Tibial artery (tissue), 4 donors: Measurements from ENCODE around the gene ECHS1.

Experiments
- DNase-seq, 2 donors: peaks; one replicate each; pipeline ENCODE4 v3.0.0-alpha.2; 2019
- H3K27ac ChIP-seq, 2 donors: fragments of 200-600 bp; sonication (generic) in 1 of 2; 1 replicate in 1 of 2; 2 replicates in 1 of 2; pipeline ENCODE4 v1.5.1; 2018 to 2019; ENCODE audit warnings: mild to moderate bottlenecking in 1 of 2
- H3K27me3 ChIP-seq, 2 donors: fragments of 200-600 bp; sonication (generic) in 1 of 2; one replicate each; pipeline versions ENCODE4 v1.5.1 to v1.6.0; 2016 to 2019
- H3K36me3 ChIP-seq, 3 donors: fragments of 200-600 bp; sonication (generic) in 2 of 3; one replicate each; pipeline ENCODE4 v1.5.1; 2016 to 2019; ENCODE audit warnings: mild to moderate bottlenecking in 2 of 3
- H3K4me1 ChIP-seq, 4 donors: fragments of 200-600 bp; sonication (generic) in 2 of 4; 1 replicate in 3 of 4; 2 replicates in 1 of 4; pipeline ENCODE4 v1.5.1; 2016 to 2019
- H3K4me3 ChIP-seq, 2 donors: fragments of 200-600 bp; sonication (generic) in 1 of 2; 1 replicate in 1 of 2; 2 replicates in 1 of 2; pipeline ENCODE4 v1.5.1; 2018 to 2019; ENCODE audit warnings: mild to moderate bottlenecking in 2 of 2
- H3K9me3 ChIP-seq, 3 donors: fragments of 200-600 bp; sonication (generic) in 1 of 3; one replicate each; pipeline ENCODE4 v1.5.1; 2016 to 2019
- CTCF ChIP-seq, 2 experiments: fragments of 200-600 bp in 1 of 2; fragments of 450-650 bp in 1 of 2; IDR thresholded peaks; one replicate each; pipeline ENCODE4 v1.5.1; 2017 to 2019; ENCODE audit warnings: antibody characterized with exemption in 2 of 2, mild to moderate bottlenecking in 1 of 2, moderate library complexity in 1 of 2
- intact Hi-C: fragments of 100-400 bp; cut with DNase I; formaldehyde crosslinking; loops from one replicate; pipeline ENCODE4 v1.15.0; 2023; ENCODE audit warnings: low total_unique reads

Gene ECHS1

GRCh38 chr10:133315847-133316246 is 57.3 kb downstream of the ECHS1 start:
- H3K27ac ChIP-seq: no peak overlapping the region
- peaks cover 0 to 9% (median 5%) of the 10 kb centered on the region in 4 donors for H3K4me1 ChIP-seq
- H3K9me3 ChIP-seq: no peaks in the 10 kb centered on the region
- TF ChIP-seq CTCF (IDR thresholded peaks at IDR 0.05): no peak
- DNase-seq: no peak
- intact Hi-C loops: no loop called here
- H3K36me3 ChIP-seq: peaks cover 5 to 24% (median 9%) of the 10 kb centered on the region in 3 donors
- peaks cover 0 to 26% of the 10 kb centered on the region in 2 donors for H3K27me3 ChIP-seq
- H3K4me3 ChIP-seq: no peak overlapping the region

GRCh38 chr10:133314911-133315310 is 58.2 kb downstream of the ECHS1 start:
- no peak for TF ChIP-seq CTCF (IDR thresholded peaks at IDR 0.05)
- H3K4me3 ChIP-seq: no peak overlapping the region
- peaks cover 0 to 9% (median 6%) of the 10 kb centered on the region in 4 donors for H3K4me1 ChIP-seq
- H3K27ac ChIP-seq: no peak overlapping the region
- peaks cover 9 to 33% (median 12%) of the 10 kb centered on the region in 3 donors for H3K36me3 ChIP-seq
- H3K27me3 ChIP-seq: peaks cover 0 to 17% of the 10 kb centered on the region in 2 donors
- DNase-seq: no peak
- no peaks in the 10 kb centered on the region for H3K9me3 ChIP-seq
- intact Hi-C loops: no loop called here

- no peak overlapping the region for H3K27ac ChIP-seq
- H3K36me3 ChIP-seq: peaks cover 9 to 36% (median 14%) of the 10 kb centered on the region in 3 donors
- intact Hi-C loops: no loop called here
- no peak for TF ChIP-seq CTCF (IDR thresholded peaks at IDR 0.05)
- peaks cover 4 to 8% (median 5%) of the 10 kb centered on the region in 4 donors for H3K4me1 ChIP-seq
- no peak for DNase-seq
- H3K9me3 ChIP-seq: no peaks in the 10 kb centered on the region
- H3K4me3 ChIP-seq: no peak overlapping the region
- no peaks in the 10 kb centered on the region for H3K27me3 ChIP-seq
These were observed 60.0 kb downstream of the ECHS1 start for GRCh38 chr10:133313192-133313591.

GRCh38 chr10:133312769-133313145 is 60.4 kb downstream of the ECHS1 start:
- no peaks in the 10 kb centered on the region for H3K9me3 ChIP-seq
- H3K27me3 ChIP-seq: no peaks in the 10 kb centered on the region
- peaks cover 5 to 11% (median 7%) of the 10 kb centered on the region in 4 donors for H3K4me1 ChIP-seq
- TF ChIP-seq CTCF (IDR thresholded peaks at IDR 0.05): no peak
- no peak overlapping the region for H3K27ac ChIP-seq
- H3K4me3 ChIP-seq: no peak overlapping the region
- intact Hi-C loops: no loop called here
- H3K36me3 ChIP-seq: peaks cover 9 to 36% (median 14%) of the 10 kb centered on the region in 3 donors
- DNase-seq: no peak
